ENCODE results near the gene IKZF2. TPM values are rescaled to one million over a fixed set of nuclear protein-coding genes. Genes with fewer than 3 reads are reported as not detected.

Gene IKZF2
- total and polyA plus RNA-seq, 9 of the 15 experiments (the other 6 are each of a cell fraction or from before 2014, with no cell fraction given), result 0.04 to 0.54 (median 0.22) TPM

DNA sequence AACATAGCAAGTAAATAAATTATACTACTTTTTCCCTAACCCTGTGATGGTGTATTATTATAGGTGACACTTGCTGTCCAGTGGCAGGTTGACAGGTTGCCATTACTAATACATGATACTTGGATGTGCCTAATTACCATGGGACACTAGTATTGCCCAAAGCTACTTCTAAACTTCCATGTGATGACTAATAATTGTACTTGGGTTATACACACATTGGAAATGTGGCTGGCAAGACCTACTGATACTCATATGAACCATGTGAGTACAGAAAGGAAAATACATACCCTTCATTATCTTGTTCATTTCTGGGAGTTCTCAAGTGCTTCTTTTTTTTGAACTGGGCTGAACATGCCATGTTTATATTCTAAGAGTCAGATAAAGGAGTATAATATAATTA, 156.4 kb downstream of the IKZF2 start:
- CTCF ChIA-PET (ENCODE audit: low intra/inter-chr PET ratio), result no interaction called here
- BruUV-seq (replicated peaks), result no TSS peak
- in situ Hi-C loops (cut with MboI), result no loop called here
- no peak for TF ChIP-seq BRF2 (IDR thresholded peaks at IDR 0.05; ENCODE audit: borderline replicate concordance, insufficient read depth, insufficient read length)
- TF ChIP-seq ZC3H4 (CRISPR knock-in tag; IDR thresholded peaks at IDR 0.05; ENCODE audit: borderline replicate concordance), result no peak
- TF ChIP-seq, protein P1, sequence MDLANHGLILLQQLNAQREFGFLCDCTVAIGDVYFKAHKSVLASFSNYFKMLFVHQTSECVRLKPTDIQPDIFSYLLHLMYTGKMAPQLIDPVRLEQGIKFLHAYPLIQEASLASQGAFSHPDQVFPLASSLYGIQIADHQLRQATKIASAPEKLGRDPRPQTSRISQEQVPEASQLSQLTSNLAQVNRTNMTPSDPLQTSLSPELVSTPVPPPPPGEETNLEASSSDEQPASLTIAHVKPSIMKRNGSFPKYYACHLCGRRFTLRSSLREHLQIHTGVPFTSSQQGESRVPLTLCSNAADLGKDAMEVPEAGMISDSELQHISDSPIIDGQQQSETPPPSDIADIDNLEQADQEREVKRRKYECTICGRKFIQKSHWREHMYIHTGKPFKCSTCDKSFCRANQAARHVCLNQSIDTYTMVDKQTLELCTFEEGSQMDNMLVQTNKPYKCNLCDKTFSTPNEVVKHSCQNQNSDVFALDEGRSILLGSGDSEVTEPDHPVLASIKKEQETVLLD (IDR thresholded peaks at IDR 0.05), result no peak
- TF ChIP-seq YBX1 (IDR thresholded peaks at IDR 0.05), result no peak
- no peak for TF ChIP-seq MGA (IDR thresholded peaks at IDR 0.05)
- TF ChIP-seq FOXJ3 (CRISPR knock-in tag; IDR thresholded peaks at IDR 0.05), result no peak
- TF ChIP-seq CREBBP (IDR thresholded peaks at IDR 0.05; ENCODE audit: low read depth, low read length), result no peak

More for the DNA sequence above, 156.4 kb downstream of the IKZF2 start:
- Histone ChIP-seq H3K9me3 (replicated peaks; ENCODE audit: control insufficient read depth, insufficient read depth, low read depth, low read length) (no peaks in the 10 kb centered on the region), H3K9ac (ENCODE audit: insufficient read depth in 1 of 2, low read depth in 2 of 2, low read length in 2 of 2) (no peak overlapping the region), H3K79me2 (ENCODE audit: control insufficient read depth, insufficient read depth, low read length) (no peaks in the 10 kb centered on the region), H3K4me3 (no peak overlapping the region), H3K4me1 (replicated peaks in 1 of 2; ENCODE audit: control insufficient read depth in 2 of 2, insufficient read depth in 2 of 2, low read length in 2 of 2) (no peaks in the 10 kb centered on the region), H3K4me2 (ENCODE audit: insufficient read depth, low read length) (no peak overlapping the region), H3K27me3 (ENCODE audit: control insufficient read depth in 2 of 2, insufficient read depth in 2 of 2, low read length in 2 of 2) (no peaks in the 10 kb centered on the region), H2AFZ (ENCODE audit: low read depth, low read length) (no peak overlapping the region), H3K36me3 (ENCODE audit: control insufficient read depth, insufficient read depth, low read length) (no peaks in the 10 kb centered on the region), H3K27ac (ENCODE audit: extremely low read depth, low read depth, low read length) (no peak overlapping the region), H4K20me1 (replicated peaks; ENCODE audit: control insufficient read depth, insufficient read depth, low read length) (no peaks in the 10 kb centered on the region), H3K9me1 (ENCODE audit: control insufficient read depth, insufficient read depth, low read length) (no peaks in the 10 kb centered on the region)
- no peak for ATAC-seq
- POLR2A ChIA-PET, result no interaction called here
- intact Hi-C loops (cut with micrococcal nuclease), result no loop called here
- no peak for DNase-seq (ENCODE audit: extremely low read depth in 1 of 4, low spot score in 3 of 4)
- FAIRE-seq, result no peak
